NCI-H82 treated with DMSO at 0.1 percent for 48 hours (cell line): ENCODE measurements around the gene ZNF497.
A peak's percentile ranks its signal among the peaks of the same experiment; 100 is the strongest.

ENCODE experiments used
- DNase-seq: peaks from one replicate; lab custom pipeline; 2025; ENCODE audit not compliant: unreplicated experiment; lab: John Stamatoyannopoulos, UW

Gene ZNF497

GRCh38 chr19:58368561-58369360, 6.2 kb upstream of the ZNF497 start:
- DNase-seq, result no peak

- DNase-seq, result no peak
These were observed 5.3 kb upstream of the ZNF497 start for GRCh38 chr19:58367698-58368454.

GRCh38 chr19:58366585-58367430, 4.3 kb upstream of the ZNF497 start:
- no peak for DNase-seq

GRCh38 chr19:58364146-58364545, 1.6 kb upstream of the ZNF497 start:
- no peak for DNase-seq

- DNase-seq, result peak; percentile 11
These were observed 665 bp downstream of the ZNF497 start for GRCh38 chr19:58361900-58362271.

GRCh38 chr19:58357481-58358145, 4.9 kb downstream of the ZNF497 start:
- no peak for DNase-seq

GRCh38 chr19:58356766-58357480, 5.6 kb downstream of the ZNF497 start:
- no peak for DNase-seq

GRCh38 chr19:58355908-58356765, 6.4 kb downstream of the ZNF497 start:
- DNase-seq, result no peak

- DNase-seq, result no peak
These were observed 7.2 kb downstream of the ZNF497 start for GRCh38 chr19:58355215-58355796.

GRCh38 chr19:58354478-58355030, 8.0 kb downstream of the ZNF497 start:
- no peak for DNase-seq

GRCh38 chr19:58353717-58354477, 8.7 kb downstream of the ZNF497 start:
- no peak for DNase-seq

GRCh38 chr19:58352760-58353671, 9.5 kb downstream of the ZNF497 start, which contains the start of gene A1BG:
Gene A1BG, minus strand, starts transcription at chr19:58353492. Its CDS starts 55 bp downstream, at chr19:58353437.
- DNase-seq, result no peak

- no peak for DNase-seq
These were observed 10.4 kb downstream of the ZNF497 start for GRCh38 chr19:58351990-58352755.

GRCh38 chr19:58351558-58351878, 11.0 kb downstream of the ZNF497 start:
- no peak for DNase-seq

- DNase-seq, result no peak
These were observed 11.5 kb downstream of the ZNF497 start for GRCh38 chr19:58350871-58351557.
